IMR-90 (cell line): Measurements from ENCODE around the gene CBX5. TPM values are rescaled to one million over a fixed set of nuclear protein-coding genes. Genes with fewer than 3 reads are reported as not detected.
A peak's percentile ranks its signal among the peaks of the same experiment; 100 is the strongest.

Experiments used
- BHLHE40 ChIP-seq: fragments of 150-350 bp; IDR thresholded peaks from 2 replicates; pipeline ENCODE4 v1.6.1; 2016; ENCODE audit warnings: mild to moderate bottlenecking, low read depth, low read length
- CEBPB ChIP-seq: IDR thresholded peaks from 2 replicates; pipeline ENCODE4 v1.6.1; 2012; ENCODE audit warnings: low read depth, low read length, improper control_type of control experiment
- FOS ChIP-seq: fragments of 150-350 bp; IDR thresholded peaks from 2 replicates; pipeline ENCODE4 v1.6.1; 2016; ENCODE audit warnings: low read depth, low read length
- POLR2A ChIP-seq: IDR thresholded peaks from 2 replicates; pipeline ENCODE4 v1.6.1; 2012; ENCODE audit warnings: mild to moderate bottlenecking, low read depth, low read length
- RFX5 ChIP-seq: IDR thresholded peaks from 2 replicates; pipeline ENCODE4 v1.8.0; 2012; ENCODE audit warnings: low read depth, mild to moderate bottlenecking, low read length, moderate library complexity
- SMC3 ChIP-seq: fragments of 150-350 bp; IDR thresholded peaks from 2 replicates; pipeline ENCODE4 v1.6.1; 2016; ENCODE audit warnings: low read depth, mild to moderate bottlenecking, antibody characterized with exemption, low read length, moderate library complexity
- polyA plus RNA-seq, 3 experiments: library from polyadenylated mRNA; depleted of rRNA; stranded (reverse); fragments of >200 nt; gene quantifications; 2 replicates each; pipeline ENCODE4 v1.2.3, GENCODE V29; 2012; ENCODE audit warnings: low replicate concordance in 1 of 3
- total RNA-seq: library from RNA; depleted of rRNA; stranded (reverse); fragments of >200 nt; gene quantifications from 2 replicates; pipeline ENCODE4 v1.2.3, GENCODE V29; 2012
- TF ChIP-seq, protein P1 (sequence below): fragments of 150-350 bp; IDR thresholded peaks from 2 replicates; pipeline ENCODE4 v1.6.1; 2017; ENCODE audit warnings: mild to moderate bottlenecking, antibody characterized with exemption, low read length, low read depth

The CBX5 gene
- total and polyA plus RNA-seq, 2 of the 4 experiments (the other 2 are of a cell fraction): 18.0 to 40.9 TPM

DNA sequence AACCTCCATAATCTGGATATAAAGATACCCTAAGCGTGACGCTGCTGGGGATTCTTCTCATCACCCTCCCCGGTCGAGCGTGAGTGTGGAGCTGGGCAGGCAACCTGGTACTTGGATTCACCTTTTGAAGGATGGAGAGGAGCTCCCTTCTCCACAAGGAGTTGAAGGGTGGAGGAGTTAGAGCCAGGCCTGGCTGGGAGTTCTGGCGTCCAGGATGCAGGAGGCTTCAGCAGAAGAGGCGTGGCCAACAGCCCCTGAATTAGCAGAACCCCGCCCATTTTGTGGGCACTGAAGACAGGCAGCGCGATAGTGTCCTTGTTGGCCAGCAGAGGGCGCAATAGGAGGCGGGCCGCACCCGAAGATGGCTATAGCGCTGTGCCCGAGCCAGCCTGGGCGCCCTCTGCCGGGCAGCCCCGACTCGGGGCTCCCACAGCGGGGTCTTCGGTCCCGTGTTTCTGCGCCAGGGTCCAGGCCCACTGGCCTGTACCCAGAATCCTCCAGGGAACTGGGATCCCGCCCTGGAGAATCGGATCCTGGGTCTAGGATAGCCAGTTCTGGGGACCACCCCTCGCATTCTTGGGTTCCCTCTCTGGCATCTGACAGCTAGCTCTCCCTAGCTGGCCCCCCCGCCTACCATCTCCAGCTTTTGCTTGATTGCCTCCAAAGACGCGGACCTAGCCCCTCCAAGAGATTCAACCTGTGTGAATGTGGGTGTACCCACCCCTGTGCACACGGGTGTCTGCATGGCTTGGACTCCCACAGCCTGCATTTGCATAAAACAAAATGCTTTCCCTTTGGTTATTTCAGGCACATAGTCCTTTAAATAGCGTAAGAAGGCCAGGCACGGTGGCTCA lies 65.1 kb downstream of the CBX5 start (continued):
- TF ChIP-seq CEBPB (no peak), RFX5 (no peak), FOS (no peak), POLR2A (no peak), BHLHE40 (0 out of 2 replicates have a peak, but pooled peaks have one; percentile 31), SMC3 (peak; percentile 74)
- TF ChIP-seq, protein P1, sequence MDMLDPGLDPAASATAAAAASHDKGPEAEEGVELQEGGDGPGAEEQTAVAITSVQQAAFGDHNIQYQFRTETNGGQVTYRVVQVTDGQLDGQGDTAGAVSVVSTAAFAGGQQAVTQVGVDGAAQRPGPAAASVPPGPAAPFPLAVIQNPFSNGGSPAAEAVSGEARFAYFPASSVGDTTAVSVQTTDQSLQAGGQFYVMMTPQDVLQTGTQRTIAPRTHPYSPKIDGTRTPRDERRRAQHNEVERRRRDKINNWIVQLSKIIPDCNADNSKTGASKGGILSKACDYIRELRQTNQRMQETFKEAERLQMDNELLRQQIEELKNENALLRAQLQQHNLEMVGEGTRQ: no peak
